ENCODE measurements around the gene MBNL3. TPM values are rescaled to one million over a fixed set of nuclear protein-coding genes. Genes with fewer than 3 reads are reported as not detected.
A peak's percentile ranks its signal among the peaks of the same experiment; 100 is the strongest.

The MBNL3 gene
- total RNA-seq, 1 donor from 2014 or later: 47.0 TPM

DNA sequence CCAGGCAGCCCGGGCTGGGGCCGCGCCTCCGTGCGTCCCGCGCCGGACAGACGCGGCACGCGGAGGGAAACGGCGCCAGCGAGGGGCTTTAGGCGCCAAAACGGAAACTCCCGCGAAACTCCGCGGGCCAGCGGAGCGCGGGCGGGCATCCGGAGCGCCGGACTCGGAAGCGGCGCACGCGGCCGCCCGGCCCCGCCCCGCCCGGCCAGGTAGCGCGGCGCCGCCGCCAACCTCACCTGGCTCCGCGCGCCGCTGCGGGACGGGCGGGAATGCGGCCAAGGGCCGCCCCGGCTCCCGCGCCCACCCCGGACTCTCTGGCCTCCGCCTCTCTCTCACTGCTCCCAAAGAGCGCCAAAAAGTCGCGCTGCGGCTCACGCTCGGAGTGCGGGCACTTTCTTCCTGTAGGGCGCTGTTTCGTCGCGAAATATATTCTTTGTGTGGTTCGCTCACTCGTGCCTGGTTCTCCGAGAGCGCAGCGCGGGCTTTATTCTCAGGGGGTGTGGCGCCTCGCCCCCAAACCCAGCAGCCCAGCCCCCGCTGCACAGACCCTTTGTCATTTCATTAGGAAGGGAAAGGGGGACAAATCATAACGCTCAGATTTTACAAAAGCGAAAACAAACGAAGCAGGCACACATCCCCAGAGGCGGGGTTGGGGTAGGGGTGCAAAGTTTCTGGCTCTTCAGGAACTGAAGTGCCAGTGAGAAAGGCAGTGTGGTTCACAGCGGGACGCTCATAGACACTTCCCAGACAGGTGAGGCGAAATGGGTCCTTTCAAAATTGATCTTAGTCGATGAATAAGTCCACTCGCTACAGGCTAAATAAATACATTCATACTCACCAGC, 961 bp upstream of the MBNL3 start:
- TF ChIP-seq, protein P1, sequence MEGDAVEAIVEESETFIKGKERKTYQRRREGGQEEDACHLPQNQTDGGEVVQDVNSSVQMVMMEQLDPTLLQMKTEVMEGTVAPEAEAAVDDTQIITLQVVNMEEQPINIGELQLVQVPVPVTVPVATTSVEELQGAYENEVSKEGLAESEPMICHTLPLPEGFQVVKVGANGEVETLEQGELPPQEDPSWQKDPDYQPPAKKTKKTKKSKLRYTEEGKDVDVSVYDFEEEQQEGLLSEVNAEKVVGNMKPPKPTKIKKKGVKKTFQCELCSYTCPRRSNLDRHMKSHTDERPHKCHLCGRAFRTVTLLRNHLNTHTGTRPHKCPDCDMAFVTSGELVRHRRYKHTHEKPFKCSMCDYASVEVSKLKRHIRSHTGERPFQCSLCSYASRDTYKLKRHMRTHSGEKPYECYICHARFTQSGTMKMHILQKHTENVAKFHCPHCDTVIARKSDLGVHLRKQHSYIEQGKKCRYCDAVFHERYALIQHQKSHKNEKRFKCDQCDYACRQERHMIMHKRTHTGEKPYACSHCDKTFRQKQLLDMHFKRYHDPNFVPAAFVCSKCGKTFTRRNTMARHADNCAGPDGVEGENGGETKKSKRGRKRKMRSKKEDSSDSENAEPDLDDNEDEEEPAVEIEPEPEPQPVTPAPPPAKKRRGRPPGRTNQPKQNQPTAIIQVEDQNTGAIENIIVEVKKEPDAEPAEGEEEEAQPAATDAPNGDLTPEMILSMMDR (IDR thresholded peaks at IDR 0.05): no peak
- H3K4me1 Mint-ChIP-seq: peaks cover 52% of the 10 kb centered on the region
- DNase-seq: peak; percentile 56
- H3K36me3 Mint-ChIP-seq (ENCODE audit: low read depth): peaks cover 6% of the 10 kb centered on the region
- intact Hi-C loops (cut with micrococcal nuclease): loop anchor here (1.0 to 10.0 kb wide), 7 partner anchors 8 to 1587 kb away; partner anchors contain the start of genes ENOX2 and STK26
- no peaks in the 10 kb centered on the region for H3K27me3 Mint-ChIP-seq
- H3K27ac Mint-ChIP-seq: peak overlapping the region; percentile 96
- ChIA-PET CTCF (interaction anchor here (1.0 to 3.2 kb wide), 3 partner anchors 9 to 197 kb away, joined by 3 to 16 read pairs (median 3); no protein-coding TSS in a partner anchor), POLR2A (interaction anchor here (1.4 to 4.3 kb wide), 4 partner anchors 9 to 271 kb away, joined by 4 to 53 read pairs (median 8); partner anchors contain the start of gene RAP2C)
- peak; percentile 21 for ATAC-seq (ENCODE audit: low read depth)
- peak overlapping the region; percentile 93 for H3K4me3 Mint-ChIP-seq
- no peaks in the 10 kb centered on the region for H3K9me3 Mint-ChIP-seq

DNA sequence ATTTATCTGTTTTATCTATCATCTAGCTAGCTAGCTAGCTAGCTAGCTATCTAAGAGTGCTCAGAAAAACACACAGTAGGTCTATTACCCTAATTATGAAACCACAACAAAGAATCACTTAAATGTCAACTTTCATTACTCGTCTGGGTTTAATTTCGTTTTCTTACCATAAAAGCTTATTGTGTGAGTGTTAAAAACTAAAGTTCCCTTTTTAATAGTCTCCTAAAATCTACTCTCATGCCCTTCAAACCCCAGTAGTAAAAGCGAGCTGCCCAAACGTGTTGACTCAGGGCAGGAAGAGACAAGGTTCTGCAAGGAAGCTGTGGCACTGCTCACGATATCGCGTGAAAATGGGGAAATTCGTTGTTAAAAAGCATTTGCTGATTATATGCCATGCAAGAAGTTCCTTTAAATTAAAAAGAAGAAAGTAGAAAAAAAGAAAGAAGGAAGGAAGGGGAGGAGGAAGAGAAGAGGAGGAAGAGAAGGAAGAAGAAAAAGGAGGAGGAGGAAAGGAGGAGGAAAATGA, 595 bp downstream of the MBNL3 start:
- TF ChIP-seq, protein P1 (IDR thresholded peaks at IDR 0.05): no peak

DNA sequence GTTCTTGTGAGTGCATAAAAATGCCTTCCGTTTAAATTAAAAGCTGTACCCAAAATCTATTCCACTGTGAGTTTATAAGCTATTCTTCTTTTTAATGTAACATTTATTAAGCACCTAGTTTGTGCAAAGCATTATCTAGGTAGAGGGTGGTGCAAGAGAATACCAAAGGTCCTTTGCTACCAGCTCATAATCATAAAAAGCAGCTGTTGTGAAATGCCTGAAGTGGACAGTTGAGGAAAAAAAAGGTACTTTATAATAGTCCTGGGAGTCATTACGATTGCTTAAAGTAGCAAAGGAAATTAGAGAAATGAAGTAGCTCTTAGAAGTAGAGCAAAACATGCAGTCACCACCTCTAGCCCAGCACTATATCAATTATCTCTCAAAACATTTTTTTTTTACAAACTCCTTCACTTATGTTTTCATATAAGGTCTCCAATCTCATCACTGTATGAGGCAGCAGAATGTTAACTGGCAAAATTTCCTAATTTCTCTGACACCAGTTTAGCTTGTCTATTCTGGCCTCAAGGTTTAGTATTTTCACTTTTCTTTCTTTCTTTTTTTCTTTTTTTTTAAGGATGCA, 2.1 kb downstream of the MBNL3 start:
- Mint-ChIP-seq H3K27me3 (no peaks in the 10 kb centered on the region), H3K4me1 (peaks cover 77% of the 10 kb centered on the region), H3K27ac (peak overlapping the region; percentile 83), H3K36me3 (ENCODE audit: low read depth) (peaks cover 6% of the 10 kb centered on the region), H3K4me3 (peak overlapping the region; percentile 98), H3K9me3 (no peaks in the 10 kb centered on the region)
- TF ChIP-seq, protein P1 (IDR thresholded peaks at IDR 0.05): no peak
- CTCF ChIA-PET: interaction anchor here (1.5 kb wide), 1 partner anchor 194 kb away, joined by 3 read pairs; no protein-coding TSS in a partner anchor
- POLR2A ChIA-PET: interaction anchor here (0.6 kb wide), 1 partner anchor 271 kb away, joined by 3 read pairs; no protein-coding TSS in a partner anchor
- intact Hi-C loops (cut with micrococcal nuclease): loop anchor here (5.0 to 10.0 kb wide), 4 partner anchors 79 to 1584 kb away; partner anchors contain the start of genes ENOX2 and STK26
- DNase-seq (no peak), ATAC-seq (ENCODE audit: low read depth) (no peak)

More for the DNA sequence above, 595 bp downstream of the MBNL3 start:
- no peak for DNase-seq
- H3K27ac Mint-ChIP-seq: peak overlapping the region; percentile 99
- H3K4me1 Mint-ChIP-seq: peaks cover 67% of the 10 kb centered on the region
- no peaks in the 10 kb centered on the region for H3K27me3 Mint-ChIP-seq
- ChIA-PET CTCF (no interaction called here), POLR2A (interaction anchor here (0.5 to 4.3 kb wide), 6 partner anchors 7 to 1882 kb away, joined by 3 to 53 read pairs (median 4); partner anchors contain the start of gene RAP2C)
- peak; percentile 32 for ATAC-seq (ENCODE audit: low read depth)
- peaks cover 6% of the 10 kb centered on the region for H3K36me3 Mint-ChIP-seq (ENCODE audit: low read depth)
- intact Hi-C loops (cut with micrococcal nuclease): loop anchor here (5.0 to 10.0 kb wide), 4 partner anchors 81 to 1586 kb away; partner anchors contain the start of genes ENOX2 and STK26
- no peaks in the 10 kb centered on the region for H3K9me3 Mint-ChIP-seq
- peak overlapping the region; percentile 98 for H3K4me3 Mint-ChIP-seq

DNA sequence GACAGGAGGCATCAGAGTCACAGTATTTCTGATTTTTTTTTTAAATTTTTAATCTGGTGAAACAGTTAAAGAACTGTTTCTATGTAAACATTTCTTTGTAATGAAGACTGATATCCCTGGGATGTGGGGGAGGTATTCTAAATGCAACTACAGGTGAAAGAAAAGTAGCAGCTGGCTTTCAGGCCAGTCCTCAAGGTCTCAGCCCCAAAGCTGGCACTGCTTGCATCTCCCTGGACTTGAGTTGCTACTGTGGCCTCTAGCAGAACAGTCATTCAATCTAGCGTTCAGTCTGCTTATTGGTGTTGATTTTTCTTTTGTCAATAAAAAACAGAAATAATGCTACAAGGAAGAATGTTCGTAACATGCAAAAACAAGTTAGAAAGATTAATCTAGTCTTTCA, 4.9 kb downstream of the MBNL3 start:
- DNase-seq (no peak), ATAC-seq (ENCODE audit: low read depth) (no peak)
- Mint-ChIP-seq H3K4me1 (peaks cover 85% of the 10 kb centered on the region), H3K9me3 (no peaks in the 10 kb centered on the region), H3K4me3 (no peak overlapping the region), H3K27ac (peak overlapping the region; percentile 73), H3K27me3 (no peaks in the 10 kb centered on the region), H3K36me3 (ENCODE audit: low read depth) (peaks cover 3% of the 10 kb centered on the region)
- ChIA-PET CTCF (no interaction called here), POLR2A (no interaction called here)
- intact Hi-C loops (cut with micrococcal nuclease): loop anchor here (10.0 kb wide), 1 partner anchor 669 kb away; no protein-coding TSS in a partner anchor
- TF ChIP-seq, protein P1 (IDR thresholded peaks at IDR 0.05): no peak
